Motor neuron (in vitro differentiated cells): ENCODE measurements around the gene ZNF415. TPM values are rescaled to one million over a fixed set of nuclear protein-coding genes. Genes with fewer than 3 reads are reported as not detected.

Experiments
- ATAC-seq, 8 experiments: fragments of 200-7000 bp; cut with Tn5 transposase; replicated peaks in 6 of 8; 2 replicates each; pipeline ENCODE4 v1.8.0; 2021; ENCODE audit warnings: mild to moderate bottlenecking in 8 of 8, moderate library complexity in 8 of 8
- H3K27ac ChIP-seq, 2 donors: fragments of 250-450 bp; sonication (Bioruptor Pico); 2 replicates each; pipeline ENCODE4 v1.9.0; 2021; ENCODE audit warnings: antibody characterized with exemption in 2 of 2, mild to moderate bottlenecking in 2 of 2, moderate library complexity in 1 of 2
- H3K4me1 ChIP-seq, 2 donors: fragments of 250-450 bp; sonication (Bioruptor Pico); replicated peaks in 1 of 2; 2 replicates each; pipeline ENCODE4 v1.6.1; 2021; ENCODE audit warnings: antibody characterized with exemption in 2 of 2, mild to moderate bottlenecking in 2 of 2, moderate library complexity in 1 of 2
- H3K4me3 ChIP-seq, 5 donors: fragments of 250-450 bp; sonication (Bioruptor Pico); 2 replicates each; pipeline ENCODE4 v1.9.0; 2021; ENCODE audit warnings: antibody characterized with exemption in 5 of 5, mild to moderate bottlenecking in 5 of 5, moderate library complexity in 4 of 5
- WGBS, 10 experiments: fragments of 450-650 bp; shearing (Covaris generic); methylation state at CpG; one replicate each; pipeline ENCODE4 v1.0.0; 2022; 5-methylcytosine and 5-hydroxymethylcytosine counted together
- in situ Hi-C, 9 experiments: fragments of 400-800 bp; cut with MboI; loops; one replicate each; pipeline ENCODE4 v1.15.0; 2021; ENCODE audit warnings: low sequenced_read_pairs in 9 of 9, low pct_unique_long_range_greater_than_20kb in 2 of 9; ENCODE audit not compliant: unreplicated experiment in 9 of 9
- total RNA-seq, 8 experiments: library from RNA; unstranded; fragments of 300-600 nt; gene quantifications; 2 replicates each; pipeline versions ENCODE4 v1.2.3 to v1.2.4, GENCODE V29; 2022

Gene ZNF415
- 10 to 100 TPM in 5 of 8 experiments, 1 to 10 TPM in 2, not detected in 1; 2.5 to 24.3 (median 15.4) TPM for total RNA-seq

- Histone ChIP-seq H3K27ac (peak within 1 kb of the TSS; percentile 40 to 76), H3K4me3 (peak within 1 kb of the TSS; percentile 50 to 79 (median 57)), H3K4me1 (peaks cover 0 to 8% of the 10 kb centered on the region in 2 donors)
- WGBS, 10 experiments: 0 to 12% (median 0%) methylated on average over 1 to 19 of the region's 51 CpGs; no CpG with 5 or more reads in 2 of the 10 experiments
- peak in 7 of 8 experiments; percentile 86 to 95 (median 92) for ATAC-seq
- in situ Hi-C loops: no loop called here
Measured at GRCh38 chr19:53132141-53132991, at the start of gene ZNF415. ZNF415 (minus strand) TSS chr19:53132910; CDS start chr19:53122676, 10,234 bp downstream.

- no peaks in the 10 kb centered on the region for H3K4me1 ChIP-seq
- WGBS, 10 experiments: 60 to 100% (median 92%) methylated on average over 1 to 8 of the region's 10 CpGs; no CpG with 5 or more reads in 3 of the 10 experiments
- no peak overlapping the region for H3K4me3 ChIP-seq
- no peak for ATAC-seq
- no peak overlapping the region for H3K27ac ChIP-seq
- in situ Hi-C loops: no loop called here
Measured at GRCh38 chr19:53182202-53182601, 49.5 kb upstream of the ZNF415 start.

GRCh38 chr19:53177986-53178385, 45.3 kb upstream of the ZNF415 start:
- 37 to 100% (median 85%) methylated on average over 1 to 5 of the region's 5 CpGs; no CpG with 5 or more reads in 1 of the 10 experiments for WGBS, 10 experiments
- in situ Hi-C loops: no loop called here

GRCh38 chr19:53172889-53173288, 40.2 kb upstream of the ZNF415 start:
- ATAC-seq: no peak
- in situ Hi-C loops: no loop called here
- no peak overlapping the region for H3K4me3 ChIP-seq
- 6 to 100% (median 73%) methylated on average over 1 to 4 of the region's 4 CpGs for WGBS, 10 experiments
- H3K4me1 ChIP-seq: no peaks in the 10 kb centered on the region
- no peak overlapping the region for H3K27ac ChIP-seq

More at GRCh38 chr19:53177986-53178385, 45.3 kb upstream of the ZNF415 start:
- no peak overlapping the region for H3K4me3 ChIP-seq
- H3K27ac ChIP-seq: no peak overlapping the region
- no peak for ATAC-seq
- H3K4me1 ChIP-seq: no peaks in the 10 kb centered on the region

- H3K27ac ChIP-seq: no peak overlapping the region
- ATAC-seq: no peak
- WGBS, 10 experiments: 25 to 93% (median 71%) methylated on average over 1 to 3 of the region's 3 CpGs; no CpG with 5 or more reads in 1 of the 10 experiments
- H3K4me1 ChIP-seq: no peaks in the 10 kb centered on the region
- in situ Hi-C loops: no loop called here
- H3K4me3 ChIP-seq: no peak overlapping the region
Measured at GRCh38 chr19:53165691-53166091, 33.0 kb upstream of the ZNF415 start.

- H3K4me3 ChIP-seq: no peak overlapping the region
- 0 to 100% (median 73%) methylated on average over 1 to 3 of the region's 3 CpGs; no CpG with 5 or more reads in 2 of the 10 experiments for WGBS, 10 experiments
- H3K27ac ChIP-seq: no peak overlapping the region
- in situ Hi-C loops: no loop called here
- H3K4me1 ChIP-seq: peaks cover 2 to 3% of the 10 kb centered on the region in 2 donors
- no peak for ATAC-seq
Measured at GRCh38 chr19:53161123-53161522, 28.4 kb upstream of the ZNF415 start.

- 64 to 100% (median 93%) methylated on average over 1 to 3 of the region's 3 CpGs; no CpG with 5 or more reads in 1 of the 10 experiments for WGBS, 10 experiments
- in situ Hi-C loops: no loop called here
- H3K4me1 ChIP-seq: peaks cover 2 to 3% of the 10 kb centered on the region in 2 donors
- H3K27ac ChIP-seq: no peak overlapping the region
- H3K4me3 ChIP-seq: no peak overlapping the region
- no peak for ATAC-seq
Measured at GRCh38 chr19:53160350-53160749, 27.6 kb upstream of the ZNF415 start.

- ATAC-seq: peak; percentile 25 to 53 (median 42)
- in situ Hi-C loops: no loop called here
- 0% methylated on average over 1 of the region's 41 CpGs; no CpG with 5 or more reads in 9 of the 10 experiments for WGBS, 10 experiments
Measured at GRCh38 chr19:53158119-53158656, 25.5 kb upstream of the ZNF415 start.

GRCh38 chr19:53157626-53158025, 24.9 kb upstream of the ZNF415 start:
- peak overlapping the region; percentile 50 to 89 (median 79) for H3K4me3 ChIP-seq
- peak overlapping the region in 1 of 2 donors; percentile 73 for H3K27ac ChIP-seq
- peak in 7 of 8 experiments; percentile 17 to 37 (median 31) for ATAC-seq
- in situ Hi-C loops: no loop called here
- H3K4me1 ChIP-seq: peaks cover 2 to 3% of the 10 kb centered on the region in 2 donors
- WGBS, 10 experiments: 0 to 22% (median 4%) methylated on average over 1 to 7 of the region's 7 CpGs; no CpG with 5 or more reads in 3 of the 10 experiments

More at GRCh38 chr19:53158119-53158656, 25.5 kb upstream of the ZNF415 start:
- Histone ChIP-seq H3K4me1 (peaks cover 2 to 3% of the 10 kb centered on the region in 2 donors), H3K27ac (peak overlapping the region; percentile 58 to 73), H3K4me3 (peak overlapping the region; percentile 50 to 89 (median 79))

GRCh38 chr19:53156850-53157249, 24.1 kb upstream of the ZNF415 start:
- no peak overlapping the region for H3K27ac ChIP-seq
- H3K4me3 ChIP-seq: peak overlapping the region in 2 of 5 donors; percentile 85 to 89
- peak in 1 of 8 experiments; percentile 12 for ATAC-seq
- in situ Hi-C loops: no loop called here
- 57 to 100% (median 88%) methylated on average over 2 to 9 of the region's 9 CpGs; no CpG with 5 or more reads in 1 of the 10 experiments for WGBS, 10 experiments
- H3K4me1 ChIP-seq: peaks cover 2 to 3% of the 10 kb centered on the region in 2 donors

- H3K4me3 ChIP-seq: no peak overlapping the region
- no peak for ATAC-seq
- in situ Hi-C loops: no loop called here
- no peaks in the 10 kb centered on the region for H3K4me1 ChIP-seq
- no peak overlapping the region for H3K27ac ChIP-seq
Measured at GRCh38 chr19:53147645-53148044, 14.9 kb upstream of the ZNF415 start.

- ATAC-seq: no peak
- Histone ChIP-seq H3K27ac (no peak overlapping the region), H3K4me1 (no peaks in the 10 kb centered on the region), H3K4me3 (no peak overlapping the region)
- in situ Hi-C loops: no loop called here
- 68 to 100% (median 90%) methylated on average over 2 to 4 of the region's 4 CpGs; no CpG with 5 or more reads in 1 of the 10 experiments for WGBS, 10 experiments
Measured at GRCh38 chr19:53140351-53140750, 7.6 kb upstream of the ZNF415 start.

- no peak for ATAC-seq
Measured at GRCh38 chr19:53136432-53136831, 3.7 kb upstream of the ZNF415 start.

More at GRCh38 chr19:53136432-53136831, 3.7 kb upstream of the ZNF415 start:
- WGBS, 10 experiments: 55 to 100% (median 87%) methylated on average over 1 to 3 of the region's 3 CpGs
- Histone ChIP-seq H3K4me1 (peaks cover 0 to 4% of the 10 kb centered on the region in 2 donors), H3K27ac (no peak overlapping the region), H3K4me3 (no peak overlapping the region)
- in situ Hi-C loops: no loop called here
